HuH-7 (cell line): Measurements from ENCODE around the gene FBXW11.
"Not testable (repeated sequence)": the region's sequence is repeated elsewhere in the genome, so short reads cannot be mapped to it uniquely, and the experiment has no call there.

ENCODE experiments used
- DNase-seq: peaks from one replicate; pipeline ENCODE4 v3.0.0; 2011; ENCODE audit warnings: low spot score

The FBXW11 gene

DNA sequence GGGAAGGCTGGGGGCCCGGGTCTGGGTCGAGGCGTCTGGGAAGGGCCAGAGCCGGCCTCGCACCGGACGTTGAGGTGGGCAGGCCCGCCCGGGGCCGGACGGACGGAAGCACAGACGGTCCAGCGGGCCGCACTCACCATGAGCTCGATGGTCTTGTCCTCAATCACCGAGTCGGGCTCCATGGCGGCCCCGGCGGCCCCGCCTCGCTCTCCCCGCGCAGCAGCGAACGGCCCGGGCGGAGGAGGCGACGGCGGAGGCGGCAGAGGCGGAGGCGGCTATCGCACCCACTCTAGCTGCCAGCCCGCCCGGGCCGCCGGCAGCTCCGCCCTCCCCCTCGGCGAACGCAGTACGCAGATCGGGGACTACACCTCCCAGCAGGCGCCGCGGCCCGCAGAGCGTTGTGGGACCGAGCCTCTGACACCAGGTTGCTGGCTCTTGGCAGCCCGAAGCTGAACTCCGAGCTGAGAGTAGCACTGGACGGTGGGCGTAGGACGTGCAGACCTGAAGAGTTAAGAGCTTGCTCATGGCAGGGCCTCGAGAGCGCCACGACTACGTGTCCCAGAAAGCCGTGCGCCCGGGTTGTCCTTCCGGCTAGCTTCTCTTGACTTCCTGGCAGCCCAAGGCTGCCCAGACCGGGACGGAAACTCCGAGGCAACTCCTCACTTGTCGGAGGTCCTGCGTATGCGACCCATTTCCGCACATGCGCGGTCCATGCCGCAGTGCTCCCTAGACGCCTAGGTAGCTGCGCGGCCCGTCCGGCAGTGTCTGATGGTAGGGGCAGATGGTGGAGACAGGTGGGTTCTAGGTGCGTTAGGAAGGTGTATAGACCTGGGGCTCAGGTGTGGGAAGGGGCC is at the start of gene FBXW11:
Gene FBXW11, minus strand, starts transcription at position 318 of the 854 bp plus-strand sequence. Its CDS starts 136 bp downstream, at position 182.
- DNase-seq, result peak; percentile 92

DNA sequence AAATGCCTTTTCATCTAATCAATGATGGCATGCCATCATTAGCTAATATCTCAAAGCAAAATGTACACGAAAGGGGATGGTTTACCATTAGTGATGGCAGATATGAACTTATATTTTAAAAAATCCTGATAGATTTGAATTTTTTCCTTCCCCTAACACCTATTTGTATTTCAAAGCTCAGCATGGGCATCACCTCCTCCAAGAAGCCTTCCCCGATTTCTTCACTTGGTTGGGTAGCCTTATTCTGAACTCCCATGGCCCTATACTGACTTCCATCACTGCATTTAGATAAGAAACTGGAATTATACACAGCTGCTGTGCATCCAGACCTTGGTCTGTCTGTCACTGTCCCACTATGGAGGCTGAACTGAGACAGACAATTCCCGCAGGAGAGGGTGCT is 49.6 kb upstream of the FBXW11 start:
- DNase-seq, result no peak

DNA sequence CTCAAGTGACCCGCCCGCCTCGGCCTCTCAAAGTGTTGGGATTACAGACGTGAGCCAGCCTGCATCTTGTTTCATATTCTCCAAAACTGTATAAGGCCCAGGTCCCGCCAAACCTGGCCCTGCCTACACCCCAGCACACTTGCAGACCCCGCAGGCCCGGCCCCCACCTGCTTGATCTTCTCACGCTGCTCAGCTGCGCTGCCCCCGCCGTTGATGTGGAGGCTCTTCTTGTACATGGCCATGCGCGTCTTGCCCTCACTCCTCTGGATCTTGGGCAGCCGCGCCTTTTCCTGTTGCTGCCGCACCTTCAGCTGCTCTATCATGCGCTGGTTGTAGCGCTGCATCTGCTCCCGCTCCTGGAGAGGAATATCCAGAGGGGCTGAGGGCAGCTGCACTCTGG is 49.0 kb upstream of the FBXW11 start:
- no peak for DNase-seq

DNA sequence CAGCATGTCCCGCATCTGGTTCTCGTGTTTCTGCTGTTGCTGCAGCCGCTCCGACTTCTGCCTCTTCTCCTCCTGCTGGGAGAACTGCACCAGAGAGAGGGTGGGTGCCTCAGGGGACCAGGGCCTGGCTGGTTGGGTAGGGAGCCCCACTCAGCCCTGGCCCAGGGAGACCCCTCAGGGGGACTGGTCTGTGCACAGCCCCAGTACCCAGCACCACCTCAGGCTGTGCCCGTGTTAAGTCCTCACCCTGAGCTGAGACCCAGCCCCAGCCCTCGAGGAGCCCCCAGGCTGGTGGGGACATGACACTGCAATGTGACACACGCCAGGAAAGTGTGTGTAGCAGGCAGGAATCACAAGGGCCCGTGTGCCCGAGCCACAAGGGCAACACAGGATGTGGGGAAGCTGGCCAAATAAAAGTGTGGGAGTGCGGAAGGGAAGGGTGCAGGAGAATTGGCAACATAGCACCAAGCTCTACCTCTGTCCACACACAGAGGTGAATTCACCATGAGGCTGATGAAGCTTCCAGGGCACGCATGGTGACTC is 48.2 kb upstream of the FBXW11 start:
- DNase-seq, result no peak

DNA sequence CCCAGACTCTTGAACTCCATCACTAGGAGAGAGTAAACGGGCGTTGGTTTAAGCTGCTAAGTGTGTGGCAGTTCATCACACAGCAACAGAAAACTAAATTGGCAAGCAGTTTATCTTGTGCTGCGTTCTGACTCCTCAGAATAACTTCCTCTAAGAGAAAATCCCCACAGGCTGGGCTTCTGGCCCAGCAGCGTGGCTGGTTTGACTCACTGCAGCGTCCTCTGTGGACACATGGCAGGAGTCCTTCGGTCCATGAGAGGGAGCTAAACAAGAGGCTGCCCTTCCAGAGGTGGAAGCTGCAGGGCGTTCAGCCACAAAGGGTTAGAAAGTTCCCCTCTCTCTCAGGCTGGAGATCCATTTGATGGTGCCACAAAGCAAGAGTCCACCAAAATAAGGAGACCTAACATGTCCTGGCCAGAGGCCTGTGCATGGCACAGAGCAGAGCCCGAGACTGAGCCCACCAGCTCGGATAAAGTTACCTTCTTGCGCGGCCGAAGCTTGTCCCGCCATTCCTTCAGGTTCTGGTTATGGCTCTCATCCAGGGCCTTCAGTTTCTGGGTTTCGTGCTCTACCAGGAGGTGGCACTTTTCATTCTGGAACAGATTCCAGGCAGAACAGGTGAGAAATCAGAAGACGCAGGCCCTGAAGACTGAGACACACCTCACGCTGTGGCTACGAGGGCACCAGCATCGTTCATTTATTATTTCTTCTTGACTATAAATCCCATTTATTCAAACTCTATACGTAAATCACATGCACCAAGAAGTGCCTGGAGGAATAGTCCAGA is 46.2 kb upstream of the FBXW11 start:
- DNase-seq, result no peak

DNA sequence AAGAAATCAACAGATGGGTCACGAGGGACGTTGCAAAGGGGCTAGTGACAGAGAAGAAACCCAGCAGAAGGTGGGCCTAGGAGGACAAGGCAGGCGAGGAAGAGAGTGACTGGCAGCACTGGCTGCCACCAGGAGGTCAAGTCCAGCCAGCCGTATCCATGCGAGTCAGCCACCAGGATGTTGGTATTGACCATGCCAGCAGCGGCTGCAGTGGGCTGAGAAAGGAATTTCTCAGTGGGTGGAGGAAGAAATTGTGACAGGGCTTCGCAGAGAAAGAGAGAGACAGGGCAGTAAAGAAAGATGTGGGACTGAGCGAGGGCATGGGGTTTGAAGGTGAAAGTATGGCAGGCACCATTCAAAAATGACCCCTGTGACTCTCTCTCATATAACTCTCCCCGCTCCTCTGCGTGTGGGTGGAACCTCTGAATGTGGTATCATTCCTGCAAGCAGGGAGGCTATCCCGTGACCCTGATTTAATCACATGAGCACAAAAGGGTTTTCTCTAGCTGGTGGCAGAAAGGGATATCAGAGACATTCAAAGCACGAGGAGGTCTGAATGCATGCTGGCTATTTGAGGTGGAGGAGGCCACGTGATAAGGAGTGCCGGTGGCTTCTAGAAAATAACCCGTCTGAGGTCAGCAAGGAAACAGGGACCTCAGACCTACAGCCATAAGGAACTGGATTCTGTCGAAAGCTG is 45.4 kb upstream of the FBXW11 start:
- no peak for DNase-seq

DNA sequence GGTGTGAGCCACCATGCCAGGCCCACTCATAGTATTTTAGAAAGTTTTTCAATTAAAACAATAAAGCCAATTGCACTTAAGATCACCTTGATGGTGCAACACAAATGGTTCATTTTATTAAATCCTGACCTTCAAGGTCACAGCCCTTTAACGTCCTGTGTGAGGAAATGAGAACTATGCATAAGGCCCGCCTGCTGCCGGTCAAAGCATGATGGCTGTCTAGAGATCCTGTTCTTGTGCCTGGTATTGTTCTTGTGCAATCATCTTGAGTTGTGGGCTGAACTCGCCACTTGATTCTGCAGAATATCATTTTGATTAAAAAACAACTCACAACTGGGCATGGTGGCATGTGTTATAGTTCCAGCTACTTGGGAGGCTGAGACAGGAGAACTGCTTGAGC is 43.6 kb upstream of the FBXW11 start:
- no peak for DNase-seq

DNA sequence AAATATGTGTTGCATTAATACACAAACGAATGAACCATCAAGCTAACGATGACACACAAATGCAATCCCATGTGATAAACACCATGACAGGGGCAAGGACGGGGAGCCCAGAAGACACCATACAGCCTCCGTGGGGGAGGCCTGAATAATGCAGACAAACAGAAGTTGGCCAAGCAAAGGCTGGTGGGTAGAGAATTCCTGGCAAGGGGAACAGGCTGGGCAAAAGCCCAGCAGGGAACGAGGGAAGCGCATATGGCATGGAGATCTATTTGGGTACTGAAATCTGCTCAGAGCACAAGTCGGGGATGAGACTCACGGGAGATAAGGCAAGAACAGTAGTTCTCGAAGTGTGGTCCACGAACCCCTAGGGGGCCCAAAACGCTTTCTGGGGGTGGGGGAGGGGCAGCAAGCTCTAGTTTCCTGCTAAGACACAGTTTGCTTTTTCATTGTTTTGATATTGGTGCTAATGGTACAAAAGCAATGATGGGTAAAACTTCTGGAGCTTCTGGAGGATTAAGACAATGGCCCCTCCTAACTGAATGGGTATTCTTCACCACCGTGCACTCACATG is 42.9 kb upstream of the FBXW11 start:
- no peak for DNase-seq

DNA sequence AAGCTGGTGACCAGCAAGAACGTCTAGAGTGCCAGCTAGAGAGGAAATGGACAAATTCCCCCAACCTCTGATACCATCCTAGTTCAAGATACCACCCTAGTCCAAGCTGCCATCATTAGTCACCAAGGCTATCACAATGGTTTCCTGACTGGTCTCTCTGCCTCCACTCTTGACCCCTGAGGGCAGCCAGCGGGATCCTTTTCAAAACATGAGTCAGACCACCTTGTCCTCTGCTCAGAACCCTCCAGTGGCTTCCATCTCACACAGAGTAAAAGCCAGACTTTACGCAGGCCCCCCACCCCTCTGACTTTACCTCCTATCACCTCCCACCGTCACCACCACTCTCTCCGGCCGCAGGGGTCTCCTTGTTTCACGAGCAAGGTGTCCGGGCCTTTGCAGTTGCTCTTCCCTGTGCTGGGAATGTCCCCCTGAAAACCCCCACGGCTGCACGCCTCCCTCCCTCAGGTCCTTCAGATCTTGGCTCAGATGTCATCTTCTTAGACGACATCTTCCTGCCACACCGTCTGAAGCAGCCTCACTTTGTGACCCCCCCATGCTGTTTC is 42.2 kb upstream of the FBXW11 start:
- no peak for DNase-seq

DNA sequence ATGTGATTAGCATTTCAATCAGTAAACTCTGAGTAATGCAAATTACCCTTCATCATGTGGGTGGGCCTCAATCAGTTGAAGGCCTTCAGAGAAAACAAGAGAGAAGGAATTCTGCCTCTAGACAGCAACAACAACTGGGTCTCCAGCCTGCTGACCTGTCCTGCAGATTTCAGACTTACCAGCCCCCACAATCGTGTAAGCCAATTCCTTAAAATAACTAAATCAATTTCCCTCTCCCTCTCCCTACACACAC is 41.7 kb upstream of the FBXW11 start:
- DNase-seq, result no peak

DNA sequence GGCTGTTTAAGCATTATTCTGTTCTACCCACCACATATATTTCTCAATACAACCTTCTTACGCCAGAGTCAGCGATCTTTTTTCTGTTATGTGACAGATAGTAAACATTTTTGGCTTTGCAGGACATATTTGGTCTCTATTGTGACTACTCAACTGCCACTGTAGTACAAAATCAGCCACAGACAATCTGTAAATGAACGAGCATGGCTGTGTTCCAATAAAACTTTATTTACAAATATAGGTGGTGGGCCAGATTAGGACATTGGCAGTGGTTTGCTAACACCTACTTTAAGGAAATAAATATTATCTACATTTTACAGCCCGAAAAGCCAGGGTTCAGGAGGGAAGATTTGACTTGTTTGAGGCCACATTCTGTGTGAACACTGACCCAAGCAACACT is 40.2 kb upstream of the FBXW11 start:
- DNase-seq, result no peak

DNA sequence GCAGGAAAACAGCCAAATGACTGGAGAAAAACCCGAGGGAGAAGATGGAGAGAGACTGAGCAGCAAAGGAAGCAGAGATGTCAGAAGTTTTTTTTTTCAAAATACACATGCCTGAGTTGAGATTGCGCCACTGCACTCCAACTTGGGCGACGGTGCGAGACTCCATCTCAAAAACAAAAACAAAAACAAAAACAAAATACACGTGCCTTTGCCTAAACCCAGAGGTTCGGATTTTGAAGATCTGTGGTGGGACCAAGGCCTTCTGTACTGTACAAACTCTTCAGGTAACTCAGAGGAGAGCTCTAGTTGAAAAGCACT is 38.8 kb upstream of the FBXW11 start:
- no peak for DNase-seq

DNA sequence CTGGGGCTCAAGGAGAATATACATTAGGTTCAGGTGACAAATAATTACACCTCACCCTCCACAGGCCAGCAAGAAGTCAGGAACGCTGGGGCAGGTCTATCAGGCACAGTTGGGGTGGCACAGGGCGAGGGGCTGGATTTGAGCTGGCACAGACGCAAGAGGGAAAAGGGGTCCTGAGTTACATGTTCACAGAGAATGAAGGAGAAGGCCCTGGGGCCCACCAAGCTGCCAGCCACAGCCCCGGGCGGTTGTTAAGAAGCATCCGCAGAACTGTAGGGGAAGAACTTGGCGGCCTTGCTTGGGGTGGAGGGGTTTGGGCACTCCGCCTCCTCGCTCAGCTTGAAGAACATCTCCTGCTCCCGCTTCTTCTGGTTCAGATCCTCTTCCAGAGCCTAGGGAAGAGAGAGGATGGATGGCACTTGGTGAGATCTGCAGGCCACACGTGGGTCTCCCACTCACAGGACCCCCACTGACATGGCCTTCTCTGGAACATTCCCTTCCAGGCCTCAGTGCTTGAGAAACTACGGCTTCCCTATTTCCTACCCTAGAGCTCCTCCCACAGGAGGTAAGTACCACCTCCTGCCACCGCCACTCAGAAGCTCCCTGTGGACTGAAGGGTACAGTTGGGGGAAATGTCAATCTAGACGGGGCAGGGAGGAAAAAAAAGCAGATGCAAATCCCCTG is 38.3 kb upstream of the FBXW11 start:
- no peak for DNase-seq

DNA sequence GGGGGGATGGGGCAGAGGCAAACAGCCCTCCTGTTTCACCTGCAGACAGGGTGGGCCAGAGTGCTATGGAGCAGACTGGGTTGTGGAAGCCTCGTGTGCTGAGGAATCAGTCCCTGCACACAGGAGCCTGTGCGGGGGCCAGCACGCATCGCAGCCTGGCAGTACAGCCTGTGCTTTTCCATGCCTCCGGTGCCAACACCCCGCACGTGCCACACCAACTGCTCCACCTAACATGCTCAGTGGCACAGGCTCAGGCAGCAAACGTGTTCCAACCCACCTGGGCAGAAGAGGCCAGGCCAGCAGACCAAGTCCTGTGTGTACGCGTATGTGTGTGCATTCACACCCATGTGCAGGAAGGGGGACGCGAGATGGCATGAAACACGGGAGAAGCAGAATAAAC is 37.4 kb upstream of the FBXW11 start:
- DNase-seq, result no peak

DNA sequence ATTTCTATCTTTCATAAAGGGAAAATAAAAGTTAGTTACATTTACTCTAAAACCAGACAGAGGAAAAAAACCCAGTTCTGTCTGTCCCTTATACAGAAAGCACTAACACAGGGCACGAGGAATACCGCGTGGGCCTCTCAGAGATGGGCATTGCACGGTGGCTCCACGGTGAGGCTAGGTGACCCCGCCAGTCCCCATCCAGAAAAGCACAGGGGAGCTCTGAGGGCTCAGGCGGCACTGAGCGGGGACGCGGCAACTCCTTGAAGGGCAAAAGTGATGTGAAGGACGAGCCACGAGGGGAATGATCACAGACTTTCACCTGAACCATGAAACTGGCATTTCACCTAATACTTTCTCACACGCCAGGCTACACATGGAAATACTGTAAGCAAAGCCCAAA is 35.7 kb upstream of the FBXW11 start:
- DNase-seq, result no peak

DNA sequence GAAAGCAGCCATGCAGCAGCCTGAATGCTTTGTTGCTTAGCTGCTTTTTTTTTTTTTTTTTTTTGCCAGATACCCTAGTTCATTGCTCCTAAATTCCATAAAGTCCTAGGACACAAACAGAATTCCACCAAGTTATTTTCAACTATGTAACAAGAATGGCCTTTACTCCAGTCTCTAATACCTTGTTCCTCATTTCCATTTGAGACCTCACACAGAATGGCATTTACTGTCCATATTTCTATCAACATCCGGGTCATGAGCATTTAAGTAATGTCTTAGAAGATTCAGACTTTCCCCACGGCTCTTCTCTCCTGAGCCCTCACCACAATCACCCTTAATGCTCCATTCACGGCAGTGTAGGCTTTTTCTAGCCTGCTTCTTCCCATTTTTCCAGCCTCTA is 31.7 kb upstream of the FBXW11 start:
- DNase-seq, result no peak

DNA sequence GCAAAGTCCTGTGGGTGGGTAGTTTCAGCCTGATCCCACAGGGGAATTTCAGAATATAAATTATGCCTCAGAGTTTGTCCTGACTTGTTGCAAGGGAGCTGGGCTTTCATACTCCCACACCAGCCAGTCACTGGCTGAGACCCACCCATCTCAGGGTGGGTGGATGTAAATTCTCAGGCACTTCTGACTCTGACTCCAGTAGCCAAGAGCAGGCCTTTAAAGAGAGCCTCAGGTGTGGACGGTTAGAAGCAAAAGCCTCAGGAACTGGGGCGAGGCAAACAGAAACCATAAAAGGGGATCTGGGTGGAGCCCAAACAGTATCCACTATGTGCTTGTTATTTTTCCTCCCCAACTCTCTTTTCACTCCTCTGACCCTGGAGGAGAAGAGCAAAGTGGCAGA is 28.6 kb upstream of the FBXW11 start:
- no peak for DNase-seq

DNA sequence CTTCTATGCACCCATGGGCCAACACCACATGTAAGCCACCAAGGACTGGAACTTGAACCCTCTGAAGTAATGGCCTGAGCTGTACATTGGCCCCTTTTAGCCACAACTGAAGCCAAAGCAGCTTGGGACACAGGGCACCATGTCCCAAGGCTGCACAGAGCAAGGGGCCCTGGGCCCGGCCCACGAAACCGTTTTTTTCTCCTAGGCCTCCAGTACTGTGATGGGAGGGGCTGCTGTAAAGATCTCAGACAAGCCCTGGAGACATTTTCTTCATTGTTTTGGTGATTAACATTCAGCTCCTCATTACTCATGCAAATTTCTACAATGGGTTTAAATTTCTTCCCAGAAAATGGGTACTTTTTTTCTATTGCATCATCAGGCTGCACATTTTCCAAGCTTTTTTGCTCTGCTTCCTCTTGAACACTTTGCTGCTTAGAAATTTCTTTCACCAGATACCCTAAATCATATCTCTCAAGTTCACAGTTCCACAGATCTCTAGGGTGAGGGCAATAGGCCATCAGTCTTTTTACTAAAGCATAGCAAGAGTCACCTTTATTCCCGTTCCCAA is 25.5 kb upstream of the FBXW11 start:
- no peak for DNase-seq

DNA sequence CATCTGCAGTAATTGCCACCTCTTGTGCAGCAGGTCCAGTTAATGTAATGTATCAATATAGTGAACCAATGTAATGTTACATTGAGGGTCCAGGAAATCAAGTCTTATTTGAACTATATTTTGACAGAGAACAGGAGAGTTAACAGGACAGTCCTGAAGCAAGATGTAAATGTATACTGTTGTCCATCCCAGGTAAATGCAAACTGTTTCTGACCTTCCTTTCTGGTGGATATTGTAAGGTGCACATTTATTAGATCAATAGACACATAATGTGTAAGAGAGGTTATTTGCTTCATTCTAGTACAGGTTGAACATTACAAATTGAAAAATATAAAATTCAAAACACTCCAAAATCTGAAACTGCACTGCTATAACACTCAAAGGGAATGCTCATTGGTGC is 23.4 kb upstream of the FBXW11 start:
- no peak for DNase-seq

DNA sequence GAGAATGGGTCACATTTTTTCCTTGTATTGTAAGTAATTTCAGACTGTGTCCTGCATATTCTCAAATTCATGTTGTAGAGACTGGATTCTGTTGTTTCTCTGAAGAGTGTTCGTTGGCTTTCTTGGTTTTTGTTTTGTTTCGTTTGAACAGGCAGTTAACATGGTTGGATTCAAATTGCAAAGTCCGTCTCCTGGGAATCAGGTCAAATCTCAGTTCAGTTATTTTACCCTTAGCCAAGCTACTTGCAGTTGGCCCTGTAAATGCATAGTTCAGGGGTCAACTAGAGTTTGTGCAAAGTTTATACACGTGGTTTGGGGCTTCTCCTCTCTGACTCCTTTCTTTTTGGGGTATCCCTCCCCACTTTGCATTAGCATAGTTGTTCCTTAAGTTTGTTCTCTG is 21.7 kb upstream of the FBXW11 start:
- DNase-seq, result no peak

DNA sequence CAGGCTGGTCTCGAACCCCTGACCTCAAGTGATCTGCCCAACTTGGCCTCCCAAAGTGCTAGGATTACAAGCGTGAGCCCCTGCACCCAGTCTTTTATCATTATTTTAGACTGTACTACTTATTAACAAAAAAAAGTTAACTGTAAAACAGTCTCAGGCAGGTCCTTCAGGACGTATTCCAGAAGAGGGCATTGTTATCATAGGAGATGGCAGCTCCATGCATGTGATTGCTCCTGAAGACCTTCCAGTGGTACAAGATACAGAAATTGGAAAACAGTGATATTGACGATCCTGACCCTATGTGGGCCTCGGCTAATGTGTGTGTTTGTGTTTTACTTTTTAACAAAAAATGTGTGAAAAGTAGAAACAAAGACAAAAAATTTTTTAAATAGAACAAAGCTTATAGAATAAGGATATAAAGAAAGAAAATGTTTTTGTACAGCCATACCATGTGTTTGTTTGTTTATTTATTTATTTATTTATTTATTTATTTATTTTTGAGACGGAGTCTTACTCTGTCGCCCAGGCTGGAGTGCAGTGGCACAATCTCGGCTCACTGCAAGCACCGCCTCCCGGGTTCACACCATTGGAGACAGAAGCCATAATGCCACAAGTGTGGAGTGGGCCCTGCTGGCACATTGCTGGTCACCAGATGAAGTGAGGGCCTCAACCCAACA is 13.8 kb upstream of the FBXW11 start:
- not testable (repeated sequence) for DNase-seq
